Measurements from ENCODE around the gene FOXJ3.

The FOXJ3 gene

DNA sequence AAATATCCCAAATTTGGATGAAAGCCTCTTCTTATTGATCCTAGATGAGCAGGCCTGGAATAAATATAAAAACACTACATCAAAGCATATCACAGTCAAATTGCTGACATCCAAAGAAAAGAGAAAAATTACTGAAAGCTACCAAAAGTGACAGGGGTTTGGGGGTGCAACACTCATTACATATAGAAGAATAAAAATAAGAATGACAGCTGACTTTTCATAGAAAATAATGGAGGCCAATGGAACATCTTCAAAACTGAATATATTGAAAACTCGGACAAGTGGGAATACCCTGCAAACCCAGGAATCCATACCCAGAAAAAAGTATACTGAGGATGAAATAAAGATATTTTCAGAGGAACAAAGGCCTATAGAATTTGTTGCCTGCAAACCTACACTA lies 84.0 kb downstream of the FOXJ3 start:
- no peaks in the 10 kb centered on the region for H3K9me3 ChIP-seq
- no peaks in the 10 kb centered on the region for H3K27me3 ChIP-seq
- H3K27ac ChIP-seq = no peak overlapping the region
- H3K4me1 ChIP-seq (ENCODE audit: control insufficient read depth in 1 of 2, insufficient read depth in 1 of 2, low read depth in 1 of 2, low read length in 1 of 2) = no peaks in the 10 kb centered on the region
- H3K36me3 ChIP-seq = no peaks in the 10 kb centered on the region
- no peak overlapping the region for H3K4me3 ChIP-seq (ENCODE audit: low read depth in 1 of 2, low read length in 1 of 2)
- TF ChIP-seq CTCF (IDR thresholded peaks at IDR 0.05) = no peak

DNA sequence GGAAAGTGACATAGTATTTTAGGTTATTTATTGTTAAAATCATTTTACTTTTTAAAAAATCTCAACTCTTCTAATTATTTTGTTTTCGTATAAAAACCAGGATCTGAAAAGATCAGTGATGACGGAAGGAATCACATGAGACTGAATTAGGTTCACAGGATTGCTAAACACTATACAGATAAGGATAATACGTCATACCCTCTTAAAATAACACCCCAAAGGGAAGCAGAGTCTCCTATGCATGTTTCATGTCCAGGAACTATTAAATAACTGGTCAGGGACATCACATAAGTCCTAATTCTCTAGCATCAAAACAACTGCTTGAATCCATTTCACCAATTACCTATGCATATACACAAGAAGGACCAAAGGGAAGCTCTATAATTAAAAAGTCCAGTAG lies 84.9 kb downstream of the FOXJ3 start:
- Histone ChIP-seq H3K27me3 (no peaks in the 10 kb centered on the region), H3K36me3 (no peaks in the 10 kb centered on the region), H3K4me3 (ENCODE audit: low read depth in 1 of 2, low read length in 1 of 2) (no peak overlapping the region), H3K4me1 (ENCODE audit: control insufficient read depth in 1 of 2, insufficient read depth in 1 of 2, low read depth in 1 of 2, low read length in 1 of 2) (no peaks in the 10 kb centered on the region), H3K27ac (no peak overlapping the region), H3K9me3 (no peaks in the 10 kb centered on the region)
- no peak for TF ChIP-seq CTCF (IDR thresholded peaks at IDR 0.05)

- H3K4me1 ChIP-seq (ENCODE audit: control insufficient read depth in 1 of 2, insufficient read depth in 1 of 2, low read depth in 1 of 2, low read length in 1 of 2) = no peaks in the 10 kb centered on the region
- H3K27me3 ChIP-seq = no peaks in the 10 kb centered on the region
- no peak overlapping the region for H3K4me3 ChIP-seq (ENCODE audit: low read depth in 1 of 2, low read length in 1 of 2)
- no peak overlapping the region for H3K27ac ChIP-seq
- H3K9me3 ChIP-seq = no peaks in the 10 kb centered on the region
- H3K36me3 ChIP-seq = no peaks in the 10 kb centered on the region
- no peak for TF ChIP-seq CTCF (IDR thresholded peaks at IDR 0.05)
These were observed 93.9 kb downstream of the FOXJ3 start for GRCh38 chr1:42240966-42241755.

DNA sequence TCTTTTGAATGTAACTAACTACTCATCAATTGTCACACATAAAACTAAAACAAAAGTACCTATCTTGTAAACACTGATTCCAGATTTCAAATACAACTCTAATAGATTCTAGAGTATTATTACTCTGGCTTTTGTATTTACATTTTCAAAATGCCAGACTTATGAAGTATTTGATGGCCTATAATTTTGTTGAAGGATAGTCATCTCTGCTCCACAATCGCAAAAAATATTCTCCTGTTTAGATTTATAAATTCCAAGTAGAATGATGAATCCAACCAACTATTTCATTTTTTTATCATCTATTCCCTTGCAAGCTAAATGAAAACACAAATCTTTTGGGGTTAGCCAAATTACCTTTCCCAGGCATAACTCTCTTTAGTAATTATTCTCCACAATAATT lies 95.5 kb downstream of the FOXJ3 start:
- Histone ChIP-seq H3K9me3 (peaks cover 4% of the 10 kb centered on the region), H3K36me3 (no peaks in the 10 kb centered on the region), H3K4me1 (ENCODE audit: control insufficient read depth in 1 of 2, insufficient read depth in 1 of 2, low read depth in 1 of 2, low read length in 1 of 2) (no peaks in the 10 kb centered on the region), H3K27me3 (no peaks in the 10 kb centered on the region), H3K4me3 (ENCODE audit: low read depth in 1 of 2, low read length in 1 of 2) (no peak overlapping the region), H3K27ac (no peak overlapping the region)
- TF ChIP-seq CTCF (IDR thresholded peaks at IDR 0.05) = no peak

DNA sequence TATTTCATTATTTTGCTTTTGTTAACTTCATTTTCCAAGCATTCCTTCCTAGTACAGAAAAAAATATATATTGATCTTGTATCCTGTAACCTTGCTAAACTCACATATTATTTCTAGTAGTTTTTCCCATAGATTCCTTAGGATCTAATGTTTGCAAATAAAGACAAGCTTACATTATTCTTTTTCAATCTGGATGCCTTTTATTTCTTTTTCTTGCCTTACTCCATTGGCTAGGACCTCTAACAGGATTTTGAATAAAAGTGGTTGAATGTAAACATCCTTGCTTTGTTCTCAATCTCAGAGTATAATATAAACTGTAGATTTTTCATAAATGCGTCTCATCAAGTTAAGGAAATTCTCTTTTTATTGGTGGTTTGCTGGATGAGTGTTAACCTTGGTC lies 96.0 kb downstream of the FOXJ3 start:
- peaks cover 4% of the 10 kb centered on the region for H3K9me3 ChIP-seq
- no peaks in the 10 kb centered on the region for H3K27me3 ChIP-seq
- H3K27ac ChIP-seq = no peak overlapping the region
- H3K36me3 ChIP-seq = no peaks in the 10 kb centered on the region
- H3K4me3 ChIP-seq (ENCODE audit: low read depth in 1 of 2, low read length in 1 of 2) = no peak overlapping the region
- TF ChIP-seq CTCF (IDR thresholded peaks at IDR 0.05) = no peak
- H3K4me1 ChIP-seq (ENCODE audit: control insufficient read depth in 1 of 2, insufficient read depth in 1 of 2, low read depth in 1 of 2, low read length in 1 of 2) = no peaks in the 10 kb centered on the region

Data from neutrophil (primary cell).